C4-2B (cell line): ENCODE results near the gene DEPP1.

ENCODE experiments used
- H3K27ac ChIP-seq: fragments of 450-650 bp; 2 replicates; pipeline ENCODE4 v1.5.1; 2017
- ZFX ChIP-seq: fragments of 450-650 bp; IDR thresholded peaks from 2 replicates; pipeline ENCODE4 v1.6.1; 2017
- TF ChIP-seq, protein P1 (sequence below): fragments of 450-650 bp; conservative IDR thresholded peaks from 2 replicates; pipeline ENCODE4 v1.5.1; 2017; ENCODE audit warnings: mild to moderate bottlenecking

Gene DEPP1

DNA sequence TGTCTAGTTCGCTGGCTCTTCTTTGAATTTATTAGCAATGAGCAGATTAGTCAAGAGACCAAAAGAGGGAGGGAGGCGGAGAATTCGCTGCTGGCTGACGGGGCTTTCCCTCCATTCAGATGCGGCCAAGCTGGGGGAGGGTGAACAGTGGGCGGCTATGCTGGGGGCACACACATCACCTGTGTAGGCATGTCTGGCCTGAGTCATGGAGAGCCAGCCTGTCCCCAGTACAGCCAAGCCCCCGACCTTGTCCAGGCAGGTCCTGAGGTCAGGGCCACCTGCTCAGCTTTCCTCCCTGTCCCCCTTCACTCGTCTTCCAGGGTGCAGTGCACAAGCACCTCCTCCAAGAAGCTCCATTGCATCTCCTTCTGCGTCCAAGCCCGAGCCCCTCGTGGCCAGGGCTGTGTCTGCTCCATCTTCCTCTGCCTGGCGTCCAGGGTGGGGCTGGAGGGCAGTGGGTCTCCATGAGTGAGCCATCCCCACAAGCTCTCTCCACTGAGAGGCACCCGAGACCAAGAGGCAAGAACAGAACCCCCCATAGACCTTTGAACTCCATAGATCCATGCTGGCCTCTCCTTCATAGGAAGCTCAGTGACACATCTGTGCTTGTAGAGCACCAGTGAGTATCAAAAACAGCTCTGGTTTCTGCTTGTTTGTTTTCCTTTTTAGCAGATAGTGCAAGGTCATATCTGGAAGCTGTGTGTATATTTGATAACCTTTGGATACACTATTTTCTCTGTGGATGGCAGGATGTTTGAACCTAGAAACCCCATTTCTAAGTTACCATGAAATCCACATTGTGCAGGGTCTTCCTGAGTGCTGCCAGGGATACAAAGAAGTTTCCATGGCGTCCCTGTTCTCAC is 1.9 kb upstream of the DEPP1 start:
- no peak for TF ChIP-seq ZFX
- no peak overlapping the region for H3K27ac ChIP-seq

DNA sequence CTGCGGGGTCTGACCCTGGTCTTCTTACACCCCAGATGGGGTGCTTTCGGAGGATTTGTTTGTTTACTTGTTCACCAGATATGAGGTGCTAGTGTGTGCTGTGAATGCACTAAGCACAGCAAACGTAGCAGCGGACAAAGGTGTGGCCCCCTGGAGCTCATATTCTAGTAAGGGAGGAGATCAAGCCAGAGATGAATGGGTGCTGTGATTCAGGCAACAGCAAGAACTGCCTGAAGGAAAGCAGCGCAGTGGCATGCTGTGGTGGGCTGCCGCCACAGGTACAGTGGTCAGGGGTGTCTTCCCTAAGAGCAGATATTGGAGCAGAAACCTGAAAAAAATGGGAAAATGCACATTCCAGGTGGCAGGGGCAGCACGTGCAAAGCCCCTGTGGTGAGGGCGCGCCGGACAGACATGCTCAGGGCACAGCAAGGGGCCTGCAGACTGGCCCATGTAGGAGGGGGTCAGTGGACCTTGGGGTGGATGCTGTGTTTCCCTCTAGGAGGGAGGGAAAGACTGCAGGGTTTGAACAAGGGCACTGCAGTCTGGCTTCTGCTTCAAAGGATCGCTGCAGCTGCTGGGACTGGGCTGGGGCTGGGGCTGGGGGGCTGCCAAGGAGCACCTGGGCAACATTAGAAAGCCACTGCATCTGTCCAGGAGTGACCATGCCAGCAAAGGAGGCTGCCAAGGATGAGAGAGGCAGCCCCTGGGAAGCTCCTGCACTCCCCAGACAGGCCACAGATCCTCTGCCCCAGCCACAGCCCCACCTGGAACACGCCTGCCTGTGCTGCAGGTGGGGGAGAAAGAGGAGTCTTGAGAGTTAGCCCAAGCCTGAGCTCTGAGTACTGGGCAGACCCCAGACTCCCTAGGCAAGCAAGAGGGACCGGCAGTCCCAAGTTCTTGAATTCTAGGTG is 927 bp upstream of the DEPP1 start:
- no peak for TF ChIP-seq ZFX
- TF ChIP-seq, protein P1, sequence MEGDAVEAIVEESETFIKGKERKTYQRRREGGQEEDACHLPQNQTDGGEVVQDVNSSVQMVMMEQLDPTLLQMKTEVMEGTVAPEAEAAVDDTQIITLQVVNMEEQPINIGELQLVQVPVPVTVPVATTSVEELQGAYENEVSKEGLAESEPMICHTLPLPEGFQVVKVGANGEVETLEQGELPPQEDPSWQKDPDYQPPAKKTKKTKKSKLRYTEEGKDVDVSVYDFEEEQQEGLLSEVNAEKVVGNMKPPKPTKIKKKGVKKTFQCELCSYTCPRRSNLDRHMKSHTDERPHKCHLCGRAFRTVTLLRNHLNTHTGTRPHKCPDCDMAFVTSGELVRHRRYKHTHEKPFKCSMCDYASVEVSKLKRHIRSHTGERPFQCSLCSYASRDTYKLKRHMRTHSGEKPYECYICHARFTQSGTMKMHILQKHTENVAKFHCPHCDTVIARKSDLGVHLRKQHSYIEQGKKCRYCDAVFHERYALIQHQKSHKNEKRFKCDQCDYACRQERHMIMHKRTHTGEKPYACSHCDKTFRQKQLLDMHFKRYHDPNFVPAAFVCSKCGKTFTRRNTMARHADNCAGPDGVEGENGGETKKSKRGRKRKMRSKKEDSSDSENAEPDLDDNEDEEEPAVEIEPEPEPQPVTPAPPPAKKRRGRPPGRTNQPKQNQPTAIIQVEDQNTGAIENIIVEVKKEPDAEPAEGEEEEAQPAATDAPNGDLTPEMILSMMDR, result no peak
- H3K27ac ChIP-seq, result peak overlapping the region; percentile 66

DNA sequence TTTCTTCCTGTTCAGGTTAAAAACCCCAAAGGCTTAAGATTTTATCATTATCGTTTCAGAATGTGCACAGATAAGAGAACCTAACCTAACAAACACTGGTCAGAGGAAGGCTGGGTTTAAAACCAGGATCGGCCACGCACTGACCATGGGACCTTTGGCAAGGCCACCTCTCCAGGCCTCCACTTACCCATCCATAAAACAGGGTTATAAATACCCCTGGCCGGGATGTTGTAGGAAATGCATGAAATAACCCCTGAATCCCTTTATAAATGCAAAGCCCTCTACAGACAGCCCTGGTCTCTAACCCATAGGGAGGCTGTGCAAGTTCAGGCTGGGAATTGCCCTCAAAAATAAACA is 418 bp downstream of the DEPP1 start:
- TF ChIP-seq, protein P1, result no peak
- no peak for TF ChIP-seq ZFX
- peak overlapping the region; percentile 66 for H3K27ac ChIP-seq

DNA sequence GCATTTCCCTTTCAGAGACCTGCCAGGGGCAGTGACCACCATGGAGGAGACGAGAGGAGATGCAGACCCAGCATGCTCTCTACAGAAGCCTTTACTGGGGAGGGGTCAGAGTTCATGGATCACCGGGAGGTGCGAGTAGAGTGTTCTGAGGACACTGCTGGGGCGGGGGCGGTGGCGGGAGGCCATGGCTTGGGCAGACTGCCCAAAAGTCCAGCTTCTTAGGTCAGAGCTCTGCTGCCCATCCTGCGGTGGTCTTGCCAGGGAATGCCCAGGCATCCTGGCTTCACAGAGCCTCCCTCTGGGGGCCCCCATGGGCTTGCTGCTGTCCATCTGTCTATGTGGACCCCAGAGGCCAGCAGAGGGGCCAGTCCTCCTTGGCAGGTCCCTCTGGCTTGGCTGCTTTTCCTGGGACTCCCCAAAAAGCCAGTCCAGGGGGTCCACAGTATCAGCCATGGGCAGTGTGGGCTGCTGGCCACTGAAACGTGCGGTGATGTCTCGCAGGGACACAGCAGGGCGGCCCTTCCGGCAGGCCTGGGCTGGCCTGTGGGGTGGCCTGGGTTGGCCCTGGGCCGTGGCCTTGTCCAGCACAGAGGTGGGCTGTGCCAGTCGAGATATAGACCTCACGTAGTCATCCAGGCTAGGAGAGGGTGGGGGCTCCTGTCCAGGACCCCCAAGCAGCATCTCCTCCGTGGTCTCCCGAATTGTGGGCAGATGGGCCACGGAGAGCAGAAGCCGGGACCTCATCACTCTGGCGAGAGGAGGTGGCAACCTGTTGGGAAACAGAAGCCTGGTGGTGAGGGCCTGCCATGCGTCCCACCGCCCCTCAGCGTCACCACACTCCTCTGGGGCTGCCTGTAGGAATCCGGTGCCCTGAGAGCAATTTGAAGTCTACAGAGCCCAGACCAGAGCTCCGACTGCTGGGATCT is 1.1 kb downstream of the DEPP1 start:
- TF ChIP-seq, protein P1, result no peak
- TF ChIP-seq ZFX, result no peak
- peak overlapping the region; percentile 66 for H3K27ac ChIP-seq

DNA sequence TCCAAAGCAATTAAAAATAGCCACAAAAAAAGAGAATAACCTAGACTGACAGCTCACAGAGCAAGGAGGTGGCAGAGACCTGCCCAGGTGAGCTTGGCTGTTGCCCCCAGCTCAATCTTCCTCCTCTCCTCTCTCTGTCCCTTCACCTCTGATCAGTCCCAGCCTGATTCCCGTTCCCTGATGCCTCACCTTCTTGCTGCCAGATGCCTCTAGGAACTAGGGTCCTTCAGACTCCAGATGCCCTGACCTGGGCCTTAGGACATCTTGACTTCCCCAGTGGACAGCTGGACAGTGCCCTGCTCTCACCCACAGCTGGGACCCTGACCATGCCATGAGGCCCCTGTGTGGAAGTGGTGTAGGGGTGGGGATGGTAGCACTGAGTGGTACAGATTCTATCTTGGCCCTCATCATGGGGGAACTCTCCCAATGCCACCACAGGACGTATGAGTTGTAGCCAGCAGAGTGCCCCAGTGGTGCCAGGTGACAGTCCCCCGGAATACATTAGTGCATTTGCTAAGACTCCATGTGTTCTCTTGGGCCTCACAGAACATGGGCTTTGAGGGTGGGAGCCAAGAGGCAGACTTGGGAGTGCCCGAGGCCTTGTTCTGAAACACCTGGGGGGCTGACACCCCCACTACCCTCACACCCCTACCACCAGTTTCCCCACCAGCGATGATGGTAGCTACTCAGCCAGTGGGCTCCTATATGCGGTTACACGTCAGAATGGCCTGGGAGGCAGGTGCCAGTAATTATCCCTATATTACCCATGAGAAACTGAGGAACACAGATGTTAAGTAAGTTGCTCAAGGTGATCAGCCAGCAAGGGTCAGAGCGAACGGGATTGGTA is 2.0 kb downstream of the DEPP1 start:
- no peak overlapping the region for H3K27ac ChIP-seq
- no peak for TF ChIP-seq ZFX
- TF ChIP-seq, protein P1, result no peak

DNA sequence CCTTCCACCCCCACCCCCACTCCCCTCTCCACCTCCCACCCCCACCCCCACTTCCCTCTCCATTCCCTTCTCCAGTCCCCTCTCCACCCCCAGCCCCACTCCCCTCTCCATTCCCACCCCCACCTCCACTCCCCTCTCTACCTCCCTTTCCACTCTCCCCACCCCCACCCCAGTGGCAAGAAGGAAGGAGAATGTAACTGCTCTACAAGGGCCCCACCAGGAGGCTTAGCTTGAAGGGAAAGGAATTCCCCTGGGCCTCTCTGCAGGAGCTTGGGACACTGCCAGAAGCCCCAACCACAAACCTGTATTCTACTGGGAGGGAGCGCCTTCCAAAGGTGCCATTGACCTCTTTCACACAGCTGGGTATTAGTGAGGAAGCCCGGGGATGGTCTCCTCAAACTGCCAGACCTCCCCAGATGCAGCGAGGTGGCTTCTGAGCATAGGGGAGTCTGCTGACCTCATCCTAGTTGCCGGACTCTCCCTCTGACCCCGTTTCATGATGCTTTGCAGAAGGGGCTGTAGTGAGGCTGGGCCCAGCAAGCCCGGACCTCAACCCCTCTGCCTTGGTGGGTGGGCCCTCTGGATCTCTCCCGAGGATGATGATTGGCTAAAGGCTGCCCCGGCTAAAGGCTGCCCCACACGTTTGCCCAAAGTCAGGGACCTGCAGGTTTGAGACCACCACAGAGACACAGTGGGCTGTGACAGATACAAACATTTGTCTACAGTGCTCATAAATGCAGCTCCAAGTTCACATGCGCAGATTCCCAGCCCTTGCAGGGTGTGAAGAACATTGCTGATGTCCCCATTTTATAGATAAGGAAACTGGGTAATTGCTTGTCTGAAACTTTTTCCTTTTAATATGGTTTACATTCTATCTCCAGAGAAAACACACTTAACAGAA is 2.9 kb downstream of the DEPP1 start:
- H3K27ac ChIP-seq, result no peak overlapping the region
- TF ChIP-seq, protein P1, result no peak
- no peak for TF ChIP-seq ZFX
